OCI-LY3 (cell line): Measurements from ENCODE around the gene MTCL3.

Experiments
- EZH2phosphoT487 ChIP-seq: fragments of 200-600 bp; shearing (Covaris generic); IDR thresholded peaks from 2 replicates; pipeline ENCODE4 v1.6.1; 2018; ENCODE audit warnings: antibody characterized with exemption, mixed run types, low read depth
- TF ChIP-seq, protein P1 (sequence below): fragments of 200-600, 300-600 bp; sonication (generic); IDR thresholded peaks from 2 replicates; pipeline ENCODE4 v1.5.1; 2014; ENCODE audit warnings: antibody characterized with exemption, low read length, low read depth

DNA sequence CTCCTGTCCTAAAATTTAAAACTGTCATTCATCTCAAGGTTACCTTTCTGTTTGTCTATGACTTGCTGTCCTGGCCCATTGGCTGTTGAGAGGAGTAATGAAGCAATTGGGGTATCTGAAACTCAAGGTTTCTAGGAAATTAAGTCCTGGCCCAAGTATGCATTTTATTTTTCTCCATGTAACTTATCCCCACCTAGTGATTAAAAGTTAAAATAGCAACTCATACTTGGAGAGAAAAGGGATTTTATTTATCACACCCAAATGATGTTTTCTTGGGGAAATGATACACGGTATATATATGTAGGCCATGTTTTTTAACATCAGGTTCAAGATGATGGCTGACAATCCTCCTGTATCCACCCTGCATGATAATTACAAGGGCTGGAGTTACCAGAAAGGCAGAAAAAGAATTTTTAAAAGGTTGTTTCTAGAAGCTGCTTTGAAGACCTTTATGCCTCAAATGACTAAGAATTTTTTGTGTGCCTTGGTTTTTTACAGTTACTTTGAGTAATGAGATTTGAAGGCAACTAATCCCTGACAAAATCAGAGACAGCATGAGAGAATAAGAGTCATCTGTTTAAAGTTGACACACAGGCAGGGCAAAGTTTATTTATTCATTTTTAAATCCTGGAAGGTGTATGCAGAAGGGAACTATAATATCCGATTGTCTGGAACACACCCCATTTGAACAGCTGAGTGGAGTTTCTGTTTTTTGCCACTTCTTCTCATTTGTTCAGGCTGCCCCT, 28.9 kb upstream of the MTCL3 start:
- TF ChIP-seq, protein P1, sequence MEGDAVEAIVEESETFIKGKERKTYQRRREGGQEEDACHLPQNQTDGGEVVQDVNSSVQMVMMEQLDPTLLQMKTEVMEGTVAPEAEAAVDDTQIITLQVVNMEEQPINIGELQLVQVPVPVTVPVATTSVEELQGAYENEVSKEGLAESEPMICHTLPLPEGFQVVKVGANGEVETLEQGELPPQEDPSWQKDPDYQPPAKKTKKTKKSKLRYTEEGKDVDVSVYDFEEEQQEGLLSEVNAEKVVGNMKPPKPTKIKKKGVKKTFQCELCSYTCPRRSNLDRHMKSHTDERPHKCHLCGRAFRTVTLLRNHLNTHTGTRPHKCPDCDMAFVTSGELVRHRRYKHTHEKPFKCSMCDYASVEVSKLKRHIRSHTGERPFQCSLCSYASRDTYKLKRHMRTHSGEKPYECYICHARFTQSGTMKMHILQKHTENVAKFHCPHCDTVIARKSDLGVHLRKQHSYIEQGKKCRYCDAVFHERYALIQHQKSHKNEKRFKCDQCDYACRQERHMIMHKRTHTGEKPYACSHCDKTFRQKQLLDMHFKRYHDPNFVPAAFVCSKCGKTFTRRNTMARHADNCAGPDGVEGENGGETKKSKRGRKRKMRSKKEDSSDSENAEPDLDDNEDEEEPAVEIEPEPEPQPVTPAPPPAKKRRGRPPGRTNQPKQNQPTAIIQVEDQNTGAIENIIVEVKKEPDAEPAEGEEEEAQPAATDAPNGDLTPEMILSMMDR, result peak; percentile 38
- no peak for TF ChIP-seq EZH2phosphoT487
